Mesodermal cell (in vitro differentiated cells): ENCODE results near the gene RASA4B.

Experiments used
- H3K27ac ChIP-seq: 2 replicates; pipeline ENCODE4 v1.7.0; 2013; ENCODE audit warnings: mild to moderate bottlenecking, low read depth, low read length, moderate library complexity; ENCODE audit not compliant: severe bottlenecking
- H3K36me3 ChIP-seq: 2 replicates; pipeline ENCODE4 v1.7.1; 2013; ENCODE audit warnings: mild to moderate bottlenecking, low read length, moderate library complexity; ENCODE audit not compliant: control insufficient read depth, insufficient read depth
- H3K4me1 ChIP-seq: one replicate; pipeline ENCODE4 v1.7.1; 2013; ENCODE audit warnings: mild to moderate bottlenecking, low read length; ENCODE audit not compliant: insufficient read depth, control insufficient read depth, poor library complexity, severe bottlenecking
- H3K4me3 ChIP-seq: 2 replicates; pipeline ENCODE4 v1.7.0; 2013; ENCODE audit warnings: low read length, control low read depth, mild to moderate bottlenecking; ENCODE audit not compliant: insufficient read depth, poor library complexity, severe bottlenecking; ENCODE audit errors: extremely low read depth
- H3K9me3 ChIP-seq: 2 replicates; pipeline ENCODE4 v1.7.1; 2013; ENCODE audit warnings: mild to moderate bottlenecking, low read length, moderate library complexity; ENCODE audit not compliant: control insufficient read depth
- WGBS, 2 experiments: methylation state at CpG; one replicate each; pipeline ENCODE4 v1.1.5; 2013; ENCODE audit warnings: missing lambda C conversion rate in 2 of 2; ENCODE audit not compliant: insufficient coverage in 2 of 2; 5-methylcytosine and 5-hydroxymethylcytosine counted together

Gene RASA4B

GRCh38 chr7:102433219-102434038, 84.1 kb downstream of the RASA4B start, which contains the start of gene ORAI2:
Gene ORAI2, plus strand, starts transcription at chr7:102433575. Its CDS starts 5,382 bp downstream, at chr7:102438957.
- H3K36me3 ChIP-seq = peaks cover 25% of the 10 kb centered on the region
- H3K4me1 ChIP-seq = peaks cover 15% of the 10 kb centered on the region
- H3K4me3 ChIP-seq = peak within 1 kb of the TSS; percentile 70
- no peaks in the 10 kb centered on the region for H3K9me3 ChIP-seq
- 1 to 2% methylated on average over 26 to 56 of the region's 90 CpGs for WGBS, 2 experiments
- peak within 1 kb of the TSS; percentile 69 for H3K27ac ChIP-seq
